Chondrocyte (in vitro differentiated cells): Measurements from ENCODE around the gene PJA1. TPM values are rescaled to one million over a fixed set of nuclear protein-coding genes. Genes with fewer than 3 reads are reported as not detected.

Experiments used
- DNase-seq: peaks from one replicate; pipeline ENCODE4 v3.0.0; 2021; ENCODE audit warnings: mixed read lengths, low spot score
- H3K27ac Mint-ChIP-seq: one replicate; pipeline ENCODE4 v1.8.0; 2021; ENCODE audit warnings: mild to moderate bottlenecking, moderate library complexity, mixed read lengths; ENCODE audit not compliant: unreplicated experiment
- H3K27me3 Mint-ChIP-seq: 2 replicates; pipeline ENCODE4 v1.8.0; 2021; ENCODE audit warnings: low read depth, mixed read lengths
- H3K36me3 Mint-ChIP-seq: 2 replicates; pipeline ENCODE4 v1.8.0; 2021; ENCODE audit warnings: low read depth, mixed read lengths
- H3K4me1 Mint-ChIP-seq: 2 replicates; pipeline ENCODE4 v1.8.0; 2021; ENCODE audit warnings: low read depth, mild to moderate bottlenecking, mixed read lengths
- H3K4me3 Mint-ChIP-seq: one replicate; pipeline ENCODE4 v1.8.0; 2021; ENCODE audit warnings: mild to moderate bottlenecking, moderate library complexity, mixed read lengths; ENCODE audit not compliant: unreplicated experiment
- H3K9me3 Mint-ChIP-seq: 2 replicates; pipeline ENCODE4 v1.8.0; 2021; ENCODE audit warnings: low read depth, mixed read lengths
- total RNA-seq: library from RNA; stranded (reverse); gene quantifications from 3 replicates; pipeline ENCODE4 v1.2.1, GENCODE V29; 2021
- TF ChIP-seq, protein P1 (sequence below): fragments of 200-600 bp; sonication (generic); IDR thresholded peaks from 2 replicates; pipeline ENCODE4 v1.5.0; 2021; ENCODE audit warnings: antibody characterized with exemption, mild to moderate bottlenecking, moderate library complexity

PJA1 gene
- total RNA-seq, 1 donor from 2014 or later, result 30.1 TPM

DNA sequence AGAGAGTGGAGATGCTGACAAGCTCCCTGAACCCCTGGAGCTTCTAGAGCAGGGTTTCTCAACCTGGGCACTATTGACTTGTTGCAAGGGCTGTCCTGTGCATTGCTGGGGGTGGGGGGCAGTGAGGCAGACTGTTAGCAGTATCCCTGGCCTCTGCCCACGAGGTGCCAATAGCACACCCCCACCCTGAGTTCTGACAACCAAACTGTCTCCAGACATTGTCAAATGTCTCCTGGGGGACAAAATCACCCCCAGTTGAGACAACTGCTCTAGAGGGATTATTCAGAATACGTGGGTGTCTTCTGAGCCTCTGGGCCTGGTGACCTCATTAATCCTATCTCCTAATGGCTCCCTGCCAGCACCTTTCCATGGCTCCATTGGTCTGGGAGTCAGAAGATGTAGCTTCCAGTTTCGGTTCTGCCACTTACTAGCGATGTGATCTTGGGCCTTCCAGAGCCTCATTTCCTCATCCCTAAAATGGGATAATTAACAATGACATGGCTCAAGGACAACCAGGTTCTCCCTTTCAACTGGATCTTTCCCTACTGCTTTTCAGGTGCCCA is 17.6 kb upstream of the PJA1 start:
- H3K27ac Mint-ChIP-seq, result no peak overlapping the region
- H3K9me3 Mint-ChIP-seq, result peaks cover 18% of the 10 kb centered on the region
- DNase-seq, result no peak
- no peaks in the 10 kb centered on the region for H3K4me1 Mint-ChIP-seq
- no peaks in the 10 kb centered on the region for H3K36me3 Mint-ChIP-seq
- peaks cover 10% of the 10 kb centered on the region for H3K27me3 Mint-ChIP-seq
- no peak overlapping the region for H3K4me3 Mint-ChIP-seq
- TF ChIP-seq, protein P1, sequence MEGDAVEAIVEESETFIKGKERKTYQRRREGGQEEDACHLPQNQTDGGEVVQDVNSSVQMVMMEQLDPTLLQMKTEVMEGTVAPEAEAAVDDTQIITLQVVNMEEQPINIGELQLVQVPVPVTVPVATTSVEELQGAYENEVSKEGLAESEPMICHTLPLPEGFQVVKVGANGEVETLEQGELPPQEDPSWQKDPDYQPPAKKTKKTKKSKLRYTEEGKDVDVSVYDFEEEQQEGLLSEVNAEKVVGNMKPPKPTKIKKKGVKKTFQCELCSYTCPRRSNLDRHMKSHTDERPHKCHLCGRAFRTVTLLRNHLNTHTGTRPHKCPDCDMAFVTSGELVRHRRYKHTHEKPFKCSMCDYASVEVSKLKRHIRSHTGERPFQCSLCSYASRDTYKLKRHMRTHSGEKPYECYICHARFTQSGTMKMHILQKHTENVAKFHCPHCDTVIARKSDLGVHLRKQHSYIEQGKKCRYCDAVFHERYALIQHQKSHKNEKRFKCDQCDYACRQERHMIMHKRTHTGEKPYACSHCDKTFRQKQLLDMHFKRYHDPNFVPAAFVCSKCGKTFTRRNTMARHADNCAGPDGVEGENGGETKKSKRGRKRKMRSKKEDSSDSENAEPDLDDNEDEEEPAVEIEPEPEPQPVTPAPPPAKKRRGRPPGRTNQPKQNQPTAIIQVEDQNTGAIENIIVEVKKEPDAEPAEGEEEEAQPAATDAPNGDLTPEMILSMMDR, result no peak

DNA sequence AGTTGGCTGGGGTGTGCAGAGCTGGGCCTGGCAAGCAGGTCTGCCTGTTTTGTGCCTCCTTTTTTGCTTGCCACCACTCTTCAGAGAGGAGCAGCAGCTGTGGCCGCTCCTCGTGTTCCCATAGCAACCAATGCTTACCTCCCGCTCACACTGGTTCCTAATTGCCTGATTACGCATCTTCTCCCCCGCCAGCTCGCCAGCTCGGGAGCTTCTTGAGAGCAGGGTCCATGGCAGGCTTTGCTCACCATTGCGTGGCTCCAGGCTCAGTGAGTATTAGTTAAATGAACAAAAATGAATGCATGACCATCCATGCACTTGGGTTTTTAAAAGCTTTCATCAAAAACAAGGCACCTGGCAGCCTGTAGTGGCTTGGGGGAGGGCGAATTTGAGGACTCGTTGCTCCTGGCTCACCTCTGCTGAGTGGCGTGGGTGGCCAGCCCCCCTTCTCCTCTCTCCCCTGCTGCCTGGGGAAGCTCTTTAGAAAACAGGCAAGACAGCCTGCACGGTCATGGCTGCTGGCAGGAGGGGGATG is 14.2 kb upstream of the PJA1 start:
- Mint-ChIP-seq H3K27ac (no peak overlapping the region), H3K4me3 (no peak overlapping the region), H3K27me3 (peaks cover 10% of the 10 kb centered on the region), H3K36me3 (no peaks in the 10 kb centered on the region), H3K9me3 (peaks cover 29% of the 10 kb centered on the region), H3K4me1 (no peaks in the 10 kb centered on the region)
- TF ChIP-seq, protein P1, result no peak
- no peak for DNase-seq

DNA sequence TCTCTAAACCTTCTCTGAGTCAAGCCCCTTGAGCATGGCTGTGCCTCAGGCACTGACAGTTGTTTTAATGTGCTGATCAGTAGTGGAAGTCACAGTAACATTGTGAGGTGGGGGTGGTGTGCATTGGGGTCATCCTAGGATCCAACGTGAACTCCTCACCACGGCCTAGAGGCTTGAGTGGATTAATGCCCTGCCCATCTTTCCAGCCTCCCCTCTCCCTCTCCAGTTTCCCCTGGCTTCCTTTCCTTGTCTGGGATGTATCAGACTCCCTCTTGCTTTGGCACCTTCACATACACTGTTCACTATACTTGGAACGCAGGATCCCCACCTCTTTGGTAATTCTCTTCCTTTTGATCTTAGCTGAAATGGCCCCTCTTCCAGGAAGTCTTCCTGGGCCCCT is 13.3 kb upstream of the PJA1 start:
- TF ChIP-seq, protein P1, result no peak
- no peak for DNase-seq
- no peaks in the 10 kb centered on the region for H3K36me3 Mint-ChIP-seq
- no peak overlapping the region for H3K4me3 Mint-ChIP-seq
- peaks cover 10% of the 10 kb centered on the region for H3K27me3 Mint-ChIP-seq
- no peaks in the 10 kb centered on the region for H3K4me1 Mint-ChIP-seq
- H3K9me3 Mint-ChIP-seq, result peaks cover 29% of the 10 kb centered on the region
- no peak overlapping the region for H3K27ac Mint-ChIP-seq

DNA sequence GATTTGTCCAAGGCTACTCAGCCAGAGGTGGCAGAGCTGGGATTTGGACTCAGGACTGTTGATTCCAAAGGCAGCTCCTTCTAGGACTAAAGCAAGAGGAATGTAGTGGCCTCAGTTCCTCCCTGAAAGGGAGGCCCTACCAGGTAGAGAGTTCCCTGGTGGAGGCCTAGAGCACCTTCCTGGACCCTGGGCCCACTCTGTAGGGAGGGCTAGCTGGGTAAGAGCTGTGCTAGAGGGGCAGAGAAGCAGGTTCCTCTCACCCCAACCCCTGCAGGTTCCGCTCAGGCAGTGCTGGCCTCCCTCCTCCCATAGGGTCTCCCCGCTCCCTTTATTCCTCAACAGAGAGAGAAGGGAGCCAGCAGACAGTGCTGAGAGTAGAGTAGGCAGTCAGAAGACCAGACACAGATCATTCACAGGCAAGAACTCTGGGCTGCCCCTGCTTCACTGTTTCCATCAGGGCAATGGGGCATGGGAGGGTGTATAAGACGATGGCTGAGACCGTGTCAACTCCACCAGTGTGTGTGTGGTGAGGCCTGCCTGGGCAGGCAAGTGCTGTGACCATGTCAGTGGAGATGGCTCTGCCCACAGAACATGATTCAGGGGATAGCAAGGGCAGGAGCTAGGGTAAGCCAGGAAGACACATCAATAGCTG is 12.4 kb upstream of the PJA1 start:
- peaks cover 29% of the 10 kb centered on the region for H3K9me3 Mint-ChIP-seq
- H3K27me3 Mint-ChIP-seq, result peaks cover 10% of the 10 kb centered on the region
- no peak overlapping the region for H3K4me3 Mint-ChIP-seq
- TF ChIP-seq, protein P1, result no peak
- no peaks in the 10 kb centered on the region for H3K36me3 Mint-ChIP-seq
- no peak overlapping the region for H3K27ac Mint-ChIP-seq
- no peak for DNase-seq
- no peaks in the 10 kb centered on the region for H3K4me1 Mint-ChIP-seq

DNA sequence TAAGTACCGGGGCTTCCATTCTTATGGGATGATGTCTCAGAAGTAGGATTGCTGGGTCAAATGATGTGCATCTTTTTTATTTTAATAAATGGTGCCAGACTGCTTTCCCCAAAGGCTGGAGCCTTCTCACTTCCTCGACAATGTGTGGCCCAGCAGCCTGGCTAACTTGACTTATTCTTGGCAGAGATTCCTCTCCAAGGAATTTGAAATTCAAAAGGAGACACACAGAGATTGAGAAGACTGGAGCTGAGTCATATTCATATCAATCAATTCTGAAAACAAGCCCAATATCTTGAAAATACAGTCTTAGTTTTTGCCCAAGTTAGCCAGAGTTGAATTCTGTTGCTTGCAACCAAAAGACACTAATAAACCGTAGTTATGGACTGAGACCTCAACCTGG is 10.8 kb upstream of the PJA1 start:
- H3K27me3 Mint-ChIP-seq, result peaks cover 7% of the 10 kb centered on the region
- H3K4me1 Mint-ChIP-seq, result no peaks in the 10 kb centered on the region
- no peaks in the 10 kb centered on the region for H3K36me3 Mint-ChIP-seq

More for the DNA sequence above, 10.8 kb upstream of the PJA1 start:
- no peak overlapping the region for H3K27ac Mint-ChIP-seq
- H3K4me3 Mint-ChIP-seq, result no peak overlapping the region
- TF ChIP-seq, protein P1, result no peak
- no peak for DNase-seq
- H3K9me3 Mint-ChIP-seq, result peaks cover 27% of the 10 kb centered on the region
